ENCODE results near the gene UNC45A.

DNA sequence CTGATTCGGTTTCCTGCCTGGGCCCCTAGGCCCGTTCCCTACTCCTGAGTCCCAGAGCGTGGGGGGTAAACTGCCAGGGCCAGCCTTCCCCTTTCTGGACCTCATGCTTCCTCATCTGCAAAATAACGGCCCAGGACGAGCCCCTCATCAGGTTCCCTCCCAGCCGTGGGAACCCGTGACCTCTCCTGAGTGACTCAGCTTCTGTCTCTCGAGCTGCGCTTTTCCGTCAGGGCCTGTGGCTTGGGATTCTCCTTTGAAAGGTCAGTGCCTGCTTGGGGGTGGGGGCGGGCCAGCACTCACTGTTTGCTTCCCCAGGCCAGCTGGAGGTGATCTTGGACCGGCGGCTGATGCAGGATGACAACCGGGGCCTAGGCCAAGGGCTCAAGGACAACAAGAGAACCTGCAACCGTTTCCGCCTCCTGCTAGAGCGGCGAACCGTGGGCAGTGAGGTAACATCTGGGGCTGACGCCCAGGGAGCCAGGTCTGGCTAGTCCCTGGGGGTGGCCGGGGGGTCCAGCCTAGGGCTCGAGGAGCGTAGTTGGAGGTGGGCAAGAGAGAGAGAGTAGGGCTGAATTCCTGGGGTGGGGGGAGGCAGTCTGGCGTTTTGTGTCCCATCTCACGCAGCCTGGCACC lies 19.2 kb upstream of the UNC45A start:
- TF ChIP-seq, protein P1, sequence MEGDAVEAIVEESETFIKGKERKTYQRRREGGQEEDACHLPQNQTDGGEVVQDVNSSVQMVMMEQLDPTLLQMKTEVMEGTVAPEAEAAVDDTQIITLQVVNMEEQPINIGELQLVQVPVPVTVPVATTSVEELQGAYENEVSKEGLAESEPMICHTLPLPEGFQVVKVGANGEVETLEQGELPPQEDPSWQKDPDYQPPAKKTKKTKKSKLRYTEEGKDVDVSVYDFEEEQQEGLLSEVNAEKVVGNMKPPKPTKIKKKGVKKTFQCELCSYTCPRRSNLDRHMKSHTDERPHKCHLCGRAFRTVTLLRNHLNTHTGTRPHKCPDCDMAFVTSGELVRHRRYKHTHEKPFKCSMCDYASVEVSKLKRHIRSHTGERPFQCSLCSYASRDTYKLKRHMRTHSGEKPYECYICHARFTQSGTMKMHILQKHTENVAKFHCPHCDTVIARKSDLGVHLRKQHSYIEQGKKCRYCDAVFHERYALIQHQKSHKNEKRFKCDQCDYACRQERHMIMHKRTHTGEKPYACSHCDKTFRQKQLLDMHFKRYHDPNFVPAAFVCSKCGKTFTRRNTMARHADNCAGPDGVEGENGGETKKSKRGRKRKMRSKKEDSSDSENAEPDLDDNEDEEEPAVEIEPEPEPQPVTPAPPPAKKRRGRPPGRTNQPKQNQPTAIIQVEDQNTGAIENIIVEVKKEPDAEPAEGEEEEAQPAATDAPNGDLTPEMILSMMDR (IDR thresholded peaks at IDR 0.05 in 8 of 11, conservative IDR thresholded peaks at IDR 0.05 in 3 of 11) = peak in 3 of 11 experiments; percentile 10 to 22 (median 19)
- peak; percentile 65 to 82 (median 68) for TF ChIP-seq POLR2AphosphoS5 (IDR thresholded peaks at IDR 0.05)
